Kidney (tissue), 22 donors: ENCODE data around the gene DRD2. TPM values are rescaled to one million over a fixed set of nuclear protein-coding genes. Genes with fewer than 3 reads are reported as not detected.
"Not testable (repeated sequence)": the region's sequence is repeated elsewhere in the genome, so short reads cannot be mapped to it uniquely, and the experiment has no call there.

Experiments used
- DNase-seq, 5 donors: peaks; one replicate each; pipeline ENCODE4 v3.0.0-alpha.2; 2013 to 2020
- FAIRE-seq: peaks from 2 replicates; lab custom pipeline; 2012; peaks lifted over from hg19 to GRCh38; lab: Jason Lieb, UNC
- H3K27ac ChIP-seq, 2 donors: one replicate each; pipeline ENCODE4 v1.7.0; 2013; ENCODE audit warnings: low read depth in 2 of 2, low read length in 2 of 2, inconsistent platforms in 1 of 2
- H3K27me3 ChIP-seq: one replicate; pipeline ENCODE4 v1.7.1; 2013; ENCODE audit warnings: low read length, inconsistent platforms; ENCODE audit not compliant: control insufficient read depth, insufficient read depth
- H3K36me3 ChIP-seq, 3 donors: one replicate each; pipeline versions ENCODE4 v1.7.0 to v1.7.1; 2013; ENCODE audit warnings: low read length in 3 of 3, control low read depth in 1 of 3, inconsistent platforms in 1 of 3; ENCODE audit not compliant: insufficient read depth in 3 of 3, control insufficient read depth in 2 of 3
- H3K4me1 ChIP-seq, 3 donors: one replicate each; pipeline versions ENCODE4 v1.7.0 to v1.7.1; 2013; ENCODE audit warnings: low read length in 3 of 3, inconsistent platforms in 1 of 3, low read depth in 1 of 3; ENCODE audit not compliant: control insufficient read depth in 2 of 3, insufficient read depth in 2 of 3
- H3K4me3 ChIP-seq, 3 donors: one replicate each; pipeline versions ENCODE4 v1.7.0 to v1.8.1; 2013; ENCODE audit warnings: low read length in 3 of 3, control low read depth in 1 of 3, inconsistent platforms in 1 of 3
- H3K9ac ChIP-seq, 3 donors: one replicate each; pipeline versions ENCODE4 v1.7.0 to v1.7.1; 2013; ENCODE audit warnings: low read length in 3 of 3, control low read depth in 1 of 3, inconsistent platforms in 1 of 3
- H3K9me3 ChIP-seq, 3 donors: one replicate each; pipeline versions ENCODE4 v1.7.0 to v1.7.1; 2013; ENCODE audit warnings: low read length in 3 of 3, control low read depth in 1 of 3, inconsistent platforms in 1 of 3; ENCODE audit not compliant: control insufficient read depth in 2 of 3, insufficient read depth in 1 of 3
- CTCF ChIP-seq: IDR thresholded peaks from 3 replicates; pipeline ENCODE4 v1.5.1; 2012; ENCODE audit warnings: mild to moderate bottlenecking, moderate library complexity, borderline replicate concordance; ENCODE audit not compliant: insufficient read depth; ENCODE audit errors: extremely low read depth
- intact Hi-C: fragments of 100-400 bp; cut with DNase I; formaldehyde crosslinking; loops from one replicate; pipeline ENCODE4 v1.11.1; 2022
- long read RNA-seq, 10 donors: library from polyadenylated mRNA in 1 of 10; unstranded in 1 of 10; transcript quantifications; one replicate each; pipeline ENCODE4 v2.0.0 and lab custom pipeline, GENCODE V29; 2021 to 2026
- polyA plus RNA-seq: library from polyadenylated mRNA; stranded (reverse); fragments of 350-450 nt; fragmentation: Illumina TruSeq; extraction: RNeasy Lipid Tissue Mini Kit (QIAGEN cat#74804); gene quantifications from one replicate; pipeline ENCODE4 v1.2.3, GENCODE V29; 2014; ENCODE audit warnings: low read depth, low replicate concordance; ENCODE audit not compliant: insufficient read depth
- total RNA-seq: library from RNA; stranded (reverse); fragmentation: NEBNext Ultra II Directional; extraction: Animal tissue kit (Norgen Biotek cat#: 25700); gene quantifications from one replicate; pipeline ENCODE4 v1.2.1, GENCODE V29; 2021
- donor health status: control.
- donor health status: control.
- donor health status: control.
- donor health status: control.
- donor health status: control.
- donor health status: DM: yes; HTN: yes; CAD: no.
- donor health status: Normal renal cell carcinoma (clear cell type).

The DRD2 gene
- 0.31 TPM for total RNA-seq
- 0.47 TPM for polyA plus RNA-seq
- long read RNA-seq, donor 1, result 0 reads
- long read RNA-seq, donor 2, result 0 reads
- long read RNA-seq, donor 3, result 0 reads
- long read RNA-seq, donor 4, result 0 reads
- long read RNA-seq, donor 5, result 0 reads
- long read RNA-seq, donor 6, result 0 reads
- long read RNA-seq, donor 7, result 0 reads
- long read RNA-seq, donor 8, result 0 reads
- long read RNA-seq, donor 9, result 0 reads
- long read RNA-seq, donor 10, result 0 reads

DNA sequence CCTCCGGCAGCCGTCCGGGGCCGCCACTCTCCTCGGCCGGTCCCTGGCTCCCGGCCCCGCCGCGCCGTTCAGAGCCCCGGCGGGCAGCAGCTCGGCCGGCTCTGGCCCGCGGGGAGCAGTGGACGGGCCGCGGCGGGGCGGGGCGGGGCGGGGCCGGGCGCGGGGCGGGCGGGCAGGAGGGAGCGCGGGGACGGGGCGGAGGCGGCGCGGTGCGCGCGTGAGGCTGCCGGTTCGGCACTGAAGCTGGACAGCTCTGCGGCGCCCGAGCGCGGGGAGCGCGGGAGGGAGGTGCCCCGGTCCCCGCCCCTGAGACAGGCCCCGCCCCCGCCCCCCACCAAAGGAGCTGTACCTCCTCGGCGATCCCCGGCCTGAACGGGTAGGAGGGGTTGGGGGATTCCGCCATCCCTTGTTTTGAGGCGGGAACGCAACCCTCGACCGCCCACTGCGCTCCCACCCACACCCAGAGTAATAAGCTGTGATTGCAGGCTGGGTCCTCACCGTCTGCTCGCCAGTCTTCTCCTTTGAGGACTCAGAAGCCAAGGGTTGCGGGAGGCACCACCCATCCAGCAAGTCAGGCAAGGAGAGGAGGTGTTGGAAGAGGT, at the start of gene DRD2:
DRD2 (minus strand) TSS at position 239 of the 602 bp plus-strand sequence. CDS start 50,747 bp downstream, outside the sequence.
- H3K36me3 ChIP-seq, result no peaks in the 10 kb centered on the region

DNA sequence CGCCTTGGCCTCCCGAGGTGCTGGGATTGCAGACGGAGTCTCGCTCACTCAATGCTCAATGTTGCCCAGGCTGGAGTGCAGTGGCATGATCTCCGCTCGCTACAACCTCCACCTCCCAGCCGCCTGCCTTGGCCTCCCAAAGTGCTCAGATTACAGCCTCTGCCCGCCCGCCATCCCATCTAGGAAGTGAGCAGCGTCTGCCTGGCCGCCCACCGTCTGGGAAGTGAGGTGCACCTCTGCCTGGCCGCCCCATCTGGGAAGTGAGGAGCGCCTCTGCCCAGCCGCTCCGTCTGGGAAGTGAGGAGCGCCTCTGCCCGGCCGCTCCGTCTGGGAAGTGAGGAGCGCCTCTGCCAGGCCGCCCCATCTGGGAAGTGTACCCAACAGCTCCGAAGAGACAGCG, 48.7 kb upstream of the DRD2 start:
- intact Hi-C loops, H3K27ac ChIP-seq, DNase-seq, H3K36me3 ChIP-seq, H3K27me3 ChIP-seq, H3K9me3 ChIP-seq, H3K4me3 ChIP-seq, H3K4me1 ChIP-seq, FAIRE-seq, H3K9ac ChIP-seq: not testable (repeated sequence)

More for the DNA sequence above, at the start of gene DRD2:
- Histone ChIP-seq H3K9ac (no peak within 1 kb of the TSS), H3K27ac (no peak within 1 kb of the TSS), H3K9me3 (no peaks in the 10 kb centered on the region), H3K4me1 (no peaks in the 10 kb centered on the region), H3K4me3 (no peak within 1 kb of the TSS), H3K27me3 (peaks cover 9% of the 10 kb centered on the region)
- TF ChIP-seq CTCF, result no peak
- intact Hi-C loops, result no loop called here
- DNase-seq (peak in 4 of 5 donors; percentile 35 to 65 (median 44)), FAIRE-seq (no peak)

DNA sequence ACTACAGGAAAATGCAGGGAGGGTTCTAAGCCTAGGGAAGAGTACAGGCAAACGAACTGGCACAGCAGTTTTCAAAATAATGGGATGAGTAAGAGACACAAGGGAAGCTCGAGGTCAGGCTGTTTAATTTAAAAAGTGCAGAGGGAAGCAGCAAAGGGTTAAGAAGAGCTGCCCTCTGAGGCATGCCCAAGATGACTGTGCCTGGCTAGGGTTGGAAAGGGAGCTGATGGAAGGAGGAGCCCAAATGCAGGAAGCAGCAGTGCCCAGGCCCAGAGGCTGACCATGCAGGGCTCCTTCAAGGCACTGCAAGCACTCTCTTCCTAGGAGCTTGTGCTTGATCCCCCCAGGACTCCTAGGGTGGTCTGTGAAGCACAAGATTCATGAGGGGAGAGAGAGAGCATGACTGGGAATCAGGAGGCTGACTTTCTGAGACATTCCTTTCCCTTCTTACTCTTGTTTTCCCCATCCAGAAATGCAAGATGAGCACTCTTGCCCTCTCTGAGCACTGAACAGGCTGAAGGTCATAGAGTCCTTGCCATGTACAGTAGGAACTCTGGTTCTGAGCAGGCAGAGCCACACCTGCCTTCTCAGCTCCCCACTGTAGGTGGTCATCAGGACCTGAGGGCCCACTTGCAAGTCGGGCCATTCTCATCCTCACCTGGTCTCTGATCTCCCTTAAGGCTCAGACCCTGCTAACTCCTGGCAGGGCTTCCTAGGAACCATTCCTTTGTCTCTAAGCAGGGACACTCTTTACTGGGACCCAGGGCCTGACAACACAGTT, 46.7 kb upstream of the DRD2 start:
- intact Hi-C loops, result no loop called here
- no peak for TF ChIP-seq CTCF
- H3K4me3 ChIP-seq, result no peak overlapping the region
- DNase-seq (no peak), FAIRE-seq (no peak)
- H3K9me3 ChIP-seq, result no peaks in the 10 kb centered on the region
- no peaks in the 10 kb centered on the region for H3K27me3 ChIP-seq
- no peaks in the 10 kb centered on the region for H3K36me3 ChIP-seq
- no peak overlapping the region for H3K9ac ChIP-seq
- no peaks in the 10 kb centered on the region for H3K4me1 ChIP-seq
- no peak overlapping the region for H3K27ac ChIP-seq
